DOHH2 (cell line): ENCODE results near the gene CSRNP3.

Experiments
- H3F3A ChIP-seq: fragments of 200-600 bp; sonication (generic), shearing (Covaris generic); 2 replicates; pipeline ENCODE4 v1.6.0; 2016; ENCODE audit warnings: antibody characterized with exemption, mild to moderate bottlenecking; ENCODE audit not compliant: control insufficient read depth, insufficient read depth
- H3K27ac ChIP-seq: fragments of 200-600 bp; sonication (generic); 2 replicates; pipeline ENCODE4 v1.5.1; 2014; ENCODE audit warnings: low read depth, mild to moderate bottlenecking, low read length, moderate library complexity
- H3K27me3 ChIP-seq: fragments of 200-600 bp; sonication (generic); 2 replicates; pipeline ENCODE4 v1.6.1; 2014; ENCODE audit warnings: mild to moderate bottlenecking, low read length, mixed read lengths; ENCODE audit not compliant: control insufficient read depth
- H3K36me3 ChIP-seq: fragments of 200-600 bp; sonication (generic); 2 replicates; pipeline ENCODE4 v1.6.1; 2014; ENCODE audit warnings: mild to moderate bottlenecking, low read length, moderate library complexity, mixed read lengths; ENCODE audit not compliant: control insufficient read depth
- H3K4me1 ChIP-seq: fragments of 200-600 bp; sonication (generic); 2 replicates; pipeline ENCODE4 v1.6.1; 2014; ENCODE audit warnings: mild to moderate bottlenecking, low read length, mixed read lengths; ENCODE audit not compliant: control insufficient read depth
- H3K4me2 ChIP-seq: fragments of 200-600 bp; sonication (generic); 2 replicates; pipeline ENCODE4 v1.6.0; 2014; ENCODE audit warnings: mild to moderate bottlenecking, low read length, moderate library complexity
- H3K4me3 ChIP-seq: fragments of 200-600 bp; sonication (generic); 2 replicates; pipeline ENCODE4 v1.5.1; 2014; ENCODE audit warnings: mild to moderate bottlenecking, low read length, mixed read lengths
- H3K79me2 ChIP-seq: fragments of 200-600 bp; sonication (generic); 2 replicates; pipeline ENCODE4 v1.6.1; 2014; ENCODE audit warnings: mild to moderate bottlenecking, low read length, mixed read lengths; ENCODE audit not compliant: control insufficient read depth
- H3K9me2 ChIP-seq: fragments of 200-600 bp; sonication (generic); replicated peaks from 2 replicates; pipeline ENCODE4 v1.6.1; 2014; ENCODE audit warnings: mild to moderate bottlenecking, low read length, mixed read lengths; ENCODE audit not compliant: control insufficient read depth
- H3K9me3 ChIP-seq: fragments of 200-600 bp; sonication (generic); 2 replicates; pipeline ENCODE4 v1.6.1; 2014; ENCODE audit warnings: antibody characterized with exemption, low read length, mixed read lengths; ENCODE audit not compliant: control insufficient read depth, insufficient read depth
- H4K20me1 ChIP-seq: fragments of 200-600 bp; sonication (generic); 2 replicates; pipeline ENCODE4 v1.6.0; 2014; ENCODE audit warnings: low read depth, mild to moderate bottlenecking, antibody characterized with exemption, low read length, moderate library complexity; ENCODE audit not compliant: control insufficient read depth, insufficient read depth
- CTCF ChIP-seq: fragments of 200-600 bp; sonication (generic); IDR thresholded peaks from one replicate; pipeline ENCODE4 v1.5.1; 2014; ENCODE audit warnings: antibody characterized with exemption, mild to moderate bottlenecking, low read depth, low read length; ENCODE audit not compliant: poor library complexity, severe bottlenecking
- EZH2phosphoT487 ChIP-seq: fragments of 200-600 bp; sonication (generic); IDR thresholded peaks from 2 replicates; pipeline ENCODE4 v1.6.1; 2017; ENCODE audit warnings: borderline replicate concordance, mild to moderate bottlenecking, antibody characterized with exemption, low read length, moderate library complexity, mixed read lengths

Gene CSRNP3

GRCh38 chr2:165524720-165525119 is 55.2 kb downstream of the CSRNP3 start:
- no peaks in the 10 kb centered on the region for H4K20me1 ChIP-seq
- H3F3A ChIP-seq, result no peaks in the 10 kb centered on the region
- no peaks in the 10 kb centered on the region for H3K79me2 ChIP-seq
- H3K4me2 ChIP-seq, result no peak overlapping the region
- H3K9me2 ChIP-seq, result no peaks in the 10 kb centered on the region
- 0 out of 2 replicates have a peak, but pooled peaks cover 6% of the 10 kb centered on the region for H3K9me3 ChIP-seq
- no peak for TF ChIP-seq CTCF
- TF ChIP-seq EZH2phosphoT487, result no peak
- peaks cover 3% of the 10 kb centered on the region; the same call in 1 of the 2 replicates for H3K4me1 ChIP-seq
- no peak overlapping the region for H3K4me3 ChIP-seq
- H3K27ac ChIP-seq, result no peak overlapping the region
- H3K36me3 ChIP-seq, result no peaks in the 10 kb centered on the region
- no peaks in the 10 kb centered on the region for H3K27me3 ChIP-seq

- no peaks in the 10 kb centered on the region for H3K9me2 ChIP-seq
- 0 out of 2 replicates have a peak, but pooled peaks cover 6% of the 10 kb centered on the region for H3K9me3 ChIP-seq
- H3K36me3 ChIP-seq, result no peaks in the 10 kb centered on the region
- no peaks in the 10 kb centered on the region for H3K79me2 ChIP-seq
- H3F3A ChIP-seq, result no peaks in the 10 kb centered on the region
- no peak overlapping the region for H3K4me2 ChIP-seq
- H4K20me1 ChIP-seq, result no peaks in the 10 kb centered on the region
- no peaks in the 10 kb centered on the region for H3K27me3 ChIP-seq
- peaks cover 3% of the 10 kb centered on the region; the same call in 1 of the 2 replicates for H3K4me1 ChIP-seq
- TF ChIP-seq CTCF (no peak), EZH2phosphoT487 (no peak)
- no peak overlapping the region for H3K4me3 ChIP-seq
- H3K27ac ChIP-seq, result no peak overlapping the region
Measured at GRCh38 chr2:165528691-165529090, 59.2 kb downstream of the CSRNP3 start.

DNA sequence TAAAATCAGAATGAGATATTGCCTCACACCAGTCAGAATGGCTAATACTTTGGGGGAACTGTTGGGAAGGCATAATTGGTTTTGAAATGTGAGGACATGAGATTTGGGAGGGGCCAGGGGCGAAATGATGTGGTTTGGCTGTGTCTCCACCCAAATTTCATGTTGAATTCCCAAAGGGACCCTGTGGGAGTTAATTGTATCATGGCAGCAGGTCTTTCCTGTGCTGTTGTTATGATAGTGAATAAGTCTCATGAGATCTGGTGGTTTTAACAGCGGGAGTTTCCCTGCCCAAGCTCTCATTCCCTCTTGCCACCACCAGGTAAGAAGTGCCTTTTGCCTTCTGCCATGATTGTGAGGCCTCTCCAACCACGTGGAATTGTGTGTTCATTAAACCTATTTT is 59.6 kb downstream of the CSRNP3 start:
- Histone ChIP-seq H3K9me3 (0 out of 2 replicates have a peak, but pooled peaks cover 6% of the 10 kb centered on the region), H3K36me3 (no peaks in the 10 kb centered on the region), H3K27ac (no peak overlapping the region), H3K4me3 (no peak overlapping the region), H3K4me1 (peaks cover 3% of the 10 kb centered on the region; the same call in 1 of the 2 replicates), H4K20me1 (no peaks in the 10 kb centered on the region), H3K79me2 (no peaks in the 10 kb centered on the region), H3K27me3 (no peaks in the 10 kb centered on the region), H3F3A (no peaks in the 10 kb centered on the region), H3K4me2 (no peak overlapping the region), H3K9me2 (no peaks in the 10 kb centered on the region)
- TF ChIP-seq CTCF, result no peak
- TF ChIP-seq EZH2phosphoT487, result no peak
